A549 (cell line): ENCODE results near the gene DACH1.

Source experiments
- CEBPB ChIP-seq, 2 experiments: fragments of >200 bp in 1 of 2; sonication (Bioruptor Twin) in 1 of 2; formaldehyde crosslinking in 1 of 2; IDR thresholded peaks; 2 replicates each; pipeline ENCODE4 v1.6.1; 2012 to 2016
- CHD2 ChIP-seq: fragments of 150-350 bp; IDR thresholded peaks from 2 replicates; pipeline ENCODE4 v1.6.1; 2014; ENCODE audit warnings: low read length; ENCODE audit not compliant: partially characterized antibody
- EP300 ChIP-seq, 2 experiments: fragments of >200 bp; sonication (Bioruptor Twin); formaldehyde crosslinking; IDR thresholded peaks; 2 replicates in 1 of 2; 3 replicates in 1 of 2; pipeline ENCODE4 v1.6.1; 2016 to 2017
- ESRRA ChIP-seq: fragments of 150-350 bp; IDR thresholded peaks from 2 replicates; pipeline ENCODE4 v1.6.1; 2014; ENCODE audit warnings: mild to moderate bottlenecking, low read length, borderline replicate concordance
- JUNB ChIP-seq: fragments of >200 bp; sonication (Bioruptor Twin); formaldehyde crosslinking; IDR thresholded peaks from 2 replicates; pipeline ENCODE4 v1.6.1; 2016
- MAZ ChIP-seq: fragments of 150-350 bp; IDR thresholded peaks from 2 replicates; pipeline ENCODE4 v1.6.1; 2014; ENCODE audit warnings: antibody characterized with exemption, low read depth, low read length, borderline replicate concordance
- NFE2L2 ChIP-seq: fragments of 150-350 bp; conservative IDR thresholded peaks from 2 replicates; pipeline ENCODE4 v1.6.1; 2014; ENCODE audit warnings: low read length
- PHF8 ChIP-seq: fragments of 200-600 bp; sonication (generic); IDR thresholded peaks from 2 replicates; pipeline ENCODE4 v1.6.1; 2016; ENCODE audit warnings: low read depth, mild to moderate bottlenecking, antibody characterized with exemption, moderate library complexity, borderline replicate concordance
- POLR2A ChIP-seq: IDR thresholded peaks from 2 replicates; pipeline ENCODE4 v1.6.1; 2012; ENCODE audit warnings: mild to moderate bottlenecking, low read length
- TF ChIP-seq, protein P1 (sequence below): fragments of >200 bp; sonication (Bioruptor Twin); formaldehyde crosslinking; IDR thresholded peaks from 3 replicates; pipeline ENCODE4 v1.5.1; 2016
- TF ChIP-seq, protein P2 (sequence below): fragments of 250-450 bp; sonication (Bioruptor Pico); IDR thresholded peaks from 2 replicates; pipeline ENCODE4 v1.5.0; 2021; ENCODE audit warnings: mild to moderate bottlenecking, moderate library complexity, borderline replicate concordance
- TF ChIP-seq, protein P3 (sequence below): fragments of 150-350 bp; IDR thresholded peaks from 2 replicates; pipeline ENCODE4 v1.6.1; 2014; ENCODE audit warnings: low read depth, mild to moderate bottlenecking, low read length

DNA sequence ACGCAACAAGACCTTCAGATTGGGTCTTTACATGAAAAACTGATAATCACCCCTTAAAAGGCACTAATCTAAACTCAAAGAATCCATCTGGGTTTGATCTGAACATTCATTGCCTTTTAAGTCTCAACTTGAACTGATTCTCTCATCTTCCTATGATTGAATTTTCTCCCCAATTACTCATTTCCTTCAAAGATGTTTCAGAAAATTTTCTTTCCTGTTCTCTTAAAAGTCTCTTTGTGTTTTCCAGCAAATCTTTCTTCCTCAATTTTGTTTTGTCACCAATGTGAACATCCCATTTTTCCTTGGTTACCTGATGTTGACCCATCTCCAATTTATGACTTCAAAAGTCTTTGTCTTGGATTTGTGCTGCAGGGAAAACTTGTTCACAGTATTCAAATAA, 234.3 kb downstream of the DACH1 start:
- TF ChIP-seq, protein P1, sequence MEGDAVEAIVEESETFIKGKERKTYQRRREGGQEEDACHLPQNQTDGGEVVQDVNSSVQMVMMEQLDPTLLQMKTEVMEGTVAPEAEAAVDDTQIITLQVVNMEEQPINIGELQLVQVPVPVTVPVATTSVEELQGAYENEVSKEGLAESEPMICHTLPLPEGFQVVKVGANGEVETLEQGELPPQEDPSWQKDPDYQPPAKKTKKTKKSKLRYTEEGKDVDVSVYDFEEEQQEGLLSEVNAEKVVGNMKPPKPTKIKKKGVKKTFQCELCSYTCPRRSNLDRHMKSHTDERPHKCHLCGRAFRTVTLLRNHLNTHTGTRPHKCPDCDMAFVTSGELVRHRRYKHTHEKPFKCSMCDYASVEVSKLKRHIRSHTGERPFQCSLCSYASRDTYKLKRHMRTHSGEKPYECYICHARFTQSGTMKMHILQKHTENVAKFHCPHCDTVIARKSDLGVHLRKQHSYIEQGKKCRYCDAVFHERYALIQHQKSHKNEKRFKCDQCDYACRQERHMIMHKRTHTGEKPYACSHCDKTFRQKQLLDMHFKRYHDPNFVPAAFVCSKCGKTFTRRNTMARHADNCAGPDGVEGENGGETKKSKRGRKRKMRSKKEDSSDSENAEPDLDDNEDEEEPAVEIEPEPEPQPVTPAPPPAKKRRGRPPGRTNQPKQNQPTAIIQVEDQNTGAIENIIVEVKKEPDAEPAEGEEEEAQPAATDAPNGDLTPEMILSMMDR = no peak
- no peak for TF ChIP-seq EP300 (IDR thresholded peaks at IDR 0.05)
- no peak for TF ChIP-seq MAZ
- TF ChIP-seq CEBPB (IDR thresholded peaks at IDR 0.05) = no peak
- TF ChIP-seq NFE2L2 = no peak
- TF ChIP-seq POLR2A = no peak
- TF ChIP-seq, protein P2, sequence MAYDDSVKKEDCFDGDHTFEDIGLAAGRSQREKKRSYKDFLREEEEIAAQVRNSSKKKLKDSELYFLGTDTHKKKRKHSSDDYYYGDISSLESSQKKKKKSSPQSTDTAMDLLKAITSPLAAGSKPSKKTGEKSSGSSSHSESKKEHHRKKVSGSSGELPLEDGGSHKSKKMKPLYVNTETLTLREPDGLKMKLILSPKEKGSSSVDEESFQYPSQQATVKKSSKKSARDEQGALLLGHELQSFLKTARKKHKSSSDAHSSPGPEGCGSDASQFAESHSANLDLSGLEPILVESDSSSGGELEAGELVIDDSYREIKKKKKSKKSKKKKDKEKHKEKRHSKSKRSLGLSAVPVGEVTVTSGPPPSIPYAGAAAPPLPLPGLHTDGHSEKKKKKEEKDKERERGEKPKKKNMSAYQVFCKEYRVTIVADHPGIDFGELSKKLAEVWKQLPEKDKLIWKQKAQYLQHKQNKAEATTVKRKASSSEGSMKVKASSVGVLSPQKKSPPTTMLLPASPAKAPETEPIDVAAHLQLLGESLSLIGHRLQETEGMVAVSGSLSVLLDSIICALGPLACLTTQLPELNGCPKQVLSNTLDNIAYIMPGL (CRISPR knock-in tag) = no peak
- TF ChIP-seq JUNB = no peak
- TF ChIP-seq, protein P3, sequence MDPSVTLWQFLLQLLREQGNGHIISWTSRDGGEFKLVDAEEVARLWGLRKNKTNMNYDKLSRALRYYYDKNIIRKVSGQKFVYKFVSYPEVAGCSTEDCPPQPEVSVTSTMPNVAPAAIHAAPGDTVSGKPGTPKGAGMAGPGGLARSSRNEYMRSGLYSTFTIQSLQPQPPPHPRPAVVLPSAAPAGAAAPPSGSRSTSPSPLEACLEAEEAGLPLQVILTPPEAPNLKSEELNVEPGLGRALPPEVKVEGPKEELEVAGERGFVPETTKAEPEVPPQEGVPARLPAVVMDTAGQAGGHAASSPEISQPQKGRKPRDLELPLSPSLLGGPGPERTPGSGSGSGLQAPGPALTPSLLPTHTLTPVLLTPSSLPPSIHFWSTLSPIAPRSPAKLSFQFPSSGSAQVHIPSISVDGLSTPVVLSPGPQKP = no peak
- TF ChIP-seq CHD2 = no peak
- TF ChIP-seq ESRRA = no peak
- TF ChIP-seq PHF8 = no peak
